Measurements from ENCODE around the gene CDC14B. TPM values are rescaled to one million over a fixed set of nuclear protein-coding genes. Genes with fewer than 3 reads are reported as not detected.
"Not testable (repeated sequence)": the region's sequence is repeated elsewhere in the genome, so short reads cannot be mapped to it uniquely, and the experiment has no call there.

CDC14B gene
- total RNA-seq, 1 experiment from 2014 or later = 5.2 TPM

DNA sequence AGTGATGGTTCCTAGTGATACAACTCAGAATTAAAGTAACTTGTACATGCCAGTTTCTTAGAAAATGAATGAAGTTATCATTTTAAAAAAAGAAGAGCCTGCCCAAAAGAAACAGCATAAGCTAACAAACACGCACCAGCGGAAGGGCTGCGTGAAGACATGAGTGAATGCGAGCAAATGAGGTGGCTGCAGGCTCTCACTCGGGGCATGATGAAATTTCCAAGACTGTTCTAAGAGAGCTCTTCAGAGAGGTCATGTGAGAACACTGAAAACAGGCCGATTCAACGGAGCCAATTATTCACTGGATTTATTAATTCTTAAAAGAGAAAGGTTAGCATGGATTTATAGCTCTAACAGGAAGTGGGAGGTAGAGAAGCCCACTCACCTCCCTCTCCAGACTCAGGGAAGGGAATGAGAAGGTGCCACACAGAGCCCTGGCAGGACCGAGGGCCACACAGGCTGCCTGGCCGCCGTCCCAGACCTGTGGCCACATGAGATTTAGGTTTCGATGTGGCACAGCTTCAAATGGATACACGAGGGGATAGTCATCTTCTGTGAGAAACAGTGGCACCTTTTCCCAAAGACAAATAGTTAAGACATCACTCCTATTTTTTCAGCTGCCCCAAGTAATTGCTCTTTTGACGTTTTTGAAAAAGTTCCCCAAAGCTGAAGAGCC, 114.2 kb downstream of the CDC14B start:
- ChIA-PET POLR2A (ENCODE audit: low non-redundant PET) (interaction anchor here (0.8 kb wide), 1 partner anchor 13 kb away, joined by 3 read pairs; no protein-coding TSS in a partner anchor), CTCF (no interaction called here)
- Histone ChIP-seq H3K4me3 (ENCODE audit: low read depth, low read length, poor library complexity, severe bottlenecking) (no peak overlapping the region), H3K9me3 (ENCODE audit: low read depth, low read length, poor library complexity, severe bottlenecking) (no peaks in the 10 kb centered on the region), H3K36me3 (ENCODE audit: insufficient read depth, low read length, poor library complexity, severe bottlenecking) (no peaks in the 10 kb centered on the region), H3K27me3 (replicated peaks; ENCODE audit: insufficient read depth, low read depth, low read length, poor library complexity) (no peaks in the 10 kb centered on the region), H3K4me1 (ENCODE audit: insufficient read depth, low read length, poor library complexity, severe bottlenecking) (no peaks in the 10 kb centered on the region), H3K27ac (ENCODE audit: low read depth, low read length, poor library complexity, severe bottlenecking) (no peak overlapping the region)
- intact Hi-C loops (cut with micrococcal nuclease; ENCODE audit: unreplicated experiment) = no loop called here
- BruUV-seq (replicated peaks) = no TSS peak
- DNase-seq (ENCODE audit: low spot score) = no peak
- TF ChIP-seq, protein P1, sequence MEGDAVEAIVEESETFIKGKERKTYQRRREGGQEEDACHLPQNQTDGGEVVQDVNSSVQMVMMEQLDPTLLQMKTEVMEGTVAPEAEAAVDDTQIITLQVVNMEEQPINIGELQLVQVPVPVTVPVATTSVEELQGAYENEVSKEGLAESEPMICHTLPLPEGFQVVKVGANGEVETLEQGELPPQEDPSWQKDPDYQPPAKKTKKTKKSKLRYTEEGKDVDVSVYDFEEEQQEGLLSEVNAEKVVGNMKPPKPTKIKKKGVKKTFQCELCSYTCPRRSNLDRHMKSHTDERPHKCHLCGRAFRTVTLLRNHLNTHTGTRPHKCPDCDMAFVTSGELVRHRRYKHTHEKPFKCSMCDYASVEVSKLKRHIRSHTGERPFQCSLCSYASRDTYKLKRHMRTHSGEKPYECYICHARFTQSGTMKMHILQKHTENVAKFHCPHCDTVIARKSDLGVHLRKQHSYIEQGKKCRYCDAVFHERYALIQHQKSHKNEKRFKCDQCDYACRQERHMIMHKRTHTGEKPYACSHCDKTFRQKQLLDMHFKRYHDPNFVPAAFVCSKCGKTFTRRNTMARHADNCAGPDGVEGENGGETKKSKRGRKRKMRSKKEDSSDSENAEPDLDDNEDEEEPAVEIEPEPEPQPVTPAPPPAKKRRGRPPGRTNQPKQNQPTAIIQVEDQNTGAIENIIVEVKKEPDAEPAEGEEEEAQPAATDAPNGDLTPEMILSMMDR (conservative IDR thresholded peaks at IDR 0.05; ENCODE audit: low read depth, low read length) = no peak
- TF ChIP-seq EZH2 (IDR thresholded peaks at IDR 0.05; ENCODE audit: borderline replicate concordance, low read depth, low read length, poor library complexity, severe bottlenecking) = no peak

DNA sequence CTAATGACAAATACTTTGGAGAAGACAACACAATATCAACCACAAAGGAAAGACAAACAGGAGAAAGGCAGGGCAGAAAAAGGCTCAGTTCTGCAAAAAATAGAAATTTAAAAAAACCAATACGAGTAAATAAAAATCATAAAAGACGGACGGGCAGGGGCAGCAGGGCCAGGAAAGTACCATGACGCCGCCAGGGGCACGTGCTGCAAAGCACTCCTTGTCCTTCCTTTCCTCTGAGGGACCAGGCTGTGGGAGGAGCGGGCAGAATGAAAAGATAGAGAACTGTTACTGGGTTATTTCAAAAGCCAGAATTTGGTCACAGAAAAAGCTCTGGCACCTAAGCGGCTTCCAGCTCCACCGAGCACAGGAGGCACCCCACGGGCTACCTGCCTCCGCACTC, 115.7 kb downstream of the CDC14B start:
- no peaks in the 10 kb centered on the region for H3K36me3 ChIP-seq (ENCODE audit: insufficient read depth, low read length, poor library complexity, severe bottlenecking)
- POLR2A ChIA-PET (ENCODE audit: low non-redundant PET) = no interaction called here
- no peaks in the 10 kb centered on the region for H3K9me3 ChIP-seq (ENCODE audit: low read depth, low read length, poor library complexity, severe bottlenecking)
- no peaks in the 10 kb centered on the region for H3K4me1 ChIP-seq (ENCODE audit: insufficient read depth, low read length, poor library complexity, severe bottlenecking)
- intact Hi-C loops (cut with micrococcal nuclease; ENCODE audit: unreplicated experiment) = no loop called here
- no peak for DNase-seq (ENCODE audit: low spot score)
- no peak overlapping the region for H3K27ac ChIP-seq (ENCODE audit: low read depth, low read length, poor library complexity, severe bottlenecking)
- no peaks in the 10 kb centered on the region for H3K27me3 ChIP-seq (replicated peaks; ENCODE audit: insufficient read depth, low read depth, low read length, poor library complexity)
- BruUV-seq (replicated peaks) = no TSS peak
- H3K4me3 ChIP-seq (ENCODE audit: low read depth, low read length, poor library complexity, severe bottlenecking) = no peak overlapping the region
- TF ChIP-seq EZH2 (IDR thresholded peaks at IDR 0.05; ENCODE audit: borderline replicate concordance, low read depth, low read length, poor library complexity, severe bottlenecking) = no peak
- TF ChIP-seq, protein P1 (conservative IDR thresholded peaks at IDR 0.05; ENCODE audit: low read depth, low read length) = no peak
- CTCF ChIA-PET = no interaction called here

DNA sequence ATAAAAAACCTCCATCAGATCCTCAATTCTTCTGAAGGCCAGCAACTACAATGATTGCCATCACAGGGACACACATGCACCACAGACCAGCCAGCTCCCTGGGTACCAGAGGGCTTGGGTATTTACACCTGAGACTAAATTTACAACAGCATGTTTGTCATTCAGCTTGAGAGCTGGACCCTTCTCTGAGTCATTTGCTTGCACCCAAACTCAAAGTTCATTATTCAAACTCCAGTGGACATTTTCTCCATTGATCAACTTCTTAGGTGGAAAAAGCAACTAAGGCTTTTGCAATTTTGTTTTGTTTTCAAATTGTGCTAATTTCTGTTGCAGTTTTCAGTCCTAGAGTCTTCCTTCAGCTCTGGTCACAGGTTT, 116.3 kb downstream of the CDC14B start:
- CTCF ChIA-PET; intact Hi-C loops (cut with micrococcal nuclease; ENCODE audit: unreplicated experiment); H3K4me3 ChIP-seq (ENCODE audit: low read depth, low read length, poor library complexity, severe bottlenecking); H3K27ac ChIP-seq (ENCODE audit: low read depth, low read length, poor library complexity, severe bottlenecking); H3K9me3 ChIP-seq (ENCODE audit: low read depth, low read length, poor library complexity, severe bottlenecking); H3K27me3 ChIP-seq (replicated peaks; ENCODE audit: insufficient read depth, low read depth, low read length, poor library complexity); H3K36me3 ChIP-seq (ENCODE audit: insufficient read depth, low read length, poor library complexity, severe bottlenecking); POLR2A ChIA-PET (ENCODE audit: low non-redundant PET); DNase-seq (ENCODE audit: low spot score); BruUV-seq (replicated peaks); H3K4me1 ChIP-seq (ENCODE audit: insufficient read depth, low read length, poor library complexity, severe bottlenecking): not testable (repeated sequence)

Data from A673 (cell line).